ENCODE measurements around the gene LAMC2.

The LAMC2 gene

DNA sequence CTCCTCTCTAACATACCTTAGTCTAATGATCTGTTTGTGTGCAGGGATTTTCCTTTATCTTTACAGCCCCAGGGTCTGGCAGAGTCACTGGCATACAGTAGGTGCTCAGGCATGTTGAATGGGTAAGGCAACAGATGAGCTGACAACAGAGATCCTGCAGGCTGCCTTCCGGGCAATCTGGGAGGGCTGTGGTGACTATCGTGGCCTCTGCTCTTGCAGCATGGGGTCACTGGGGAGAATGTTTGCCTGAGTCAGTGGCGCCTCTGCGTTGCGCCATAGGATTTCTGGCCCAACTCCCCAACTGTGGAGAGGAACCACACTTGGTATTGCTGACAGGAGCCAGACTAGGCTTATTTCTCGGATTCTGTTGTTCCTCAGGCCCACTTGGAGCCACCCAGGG, 93.8 kb downstream of the LAMC2 start:
- TF ChIP-seq Cebpa-rat (IDR thresholded peaks at IDR 0.05), result peak in 4 of 11 experiments; percentile 14 to 68 (median 37); a peak in 3 of 22 replicates
- H3K27ac ChIP-seq, result peak overlapping the region; percentile 28 to 78 (median 60); a peak in 18 of 22 replicates

DNA sequence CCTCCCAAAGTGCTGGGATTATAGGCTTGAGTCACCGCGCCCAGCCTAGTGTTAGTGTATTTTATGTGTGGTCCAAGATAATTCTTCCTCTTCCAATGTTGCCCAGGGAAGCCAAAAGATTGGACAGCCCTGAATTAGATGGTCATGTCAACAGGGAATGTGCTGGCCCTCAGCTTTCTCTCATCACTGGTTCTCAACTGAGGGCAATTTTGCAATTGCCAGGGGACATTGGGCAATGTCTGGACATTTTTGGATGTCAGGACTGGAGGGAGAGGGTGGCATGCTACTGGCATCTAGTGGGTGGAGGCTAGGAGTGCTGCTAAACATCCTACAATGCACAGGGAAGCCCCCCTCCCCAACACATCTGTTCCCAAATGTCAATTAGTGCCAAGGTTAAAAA, 95.0 kb downstream of the LAMC2 start:
- no peaks in the 10 kb centered on the region for H3K36me3 ChIP-seq
- H3K9me3 ChIP-seq (replicated peaks in 1 of 11), result no peaks in the 10 kb centered on the region
- TF ChIP-seq Cebpa-rat (IDR thresholded peaks at IDR 0.05), result peak in 3 of 11 experiments; percentile 19 to 55 (median 53); a peak in 4 of 22 replicates
- H3K9ac ChIP-seq, result no peak overlapping the region
- no peaks in the 10 kb centered on the region for H3K27me3 ChIP-seq
- H3K4me1 ChIP-seq, result peaks cover 29 to 54% (median 41%) of the 10 kb centered on the region in 10 experiments
- no peaks in the 10 kb centered on the region; a peak in 1 of 22 replicates for H4K20me1 ChIP-seq
- peak overlapping the region in 2 of 11 experiments; percentile 9 to 15; a peak in 3 of 22 replicates for H3K4me2 ChIP-seq
- H3K27ac ChIP-seq, result peak overlapping the region in 1 of 11 experiments; percentile 76; a peak in 1 of 22 replicates
- H3K4me3 ChIP-seq, result no peak overlapping the region

More for the DNA sequence above, 93.8 kb downstream of the LAMC2 start:
- H3K4me2 ChIP-seq, result peak overlapping the region; percentile 53 to 81 (median 67); a peak in 18 of 22 replicates
- H3K9ac ChIP-seq, result peak overlapping the region in 5 of 11 experiments; percentile 13 to 58 (median 39); a peak in 4 of 22 replicates
- no peaks in the 10 kb centered on the region for H3K9me3 ChIP-seq (replicated peaks in 1 of 11)
- H3K4me1 ChIP-seq, result peaks cover 31 to 54% (median 41%) of the 10 kb centered on the region in 10 experiments
- H3K27me3 ChIP-seq, result no peaks in the 10 kb centered on the region
- H3K4me3 ChIP-seq, result no peak overlapping the region
- H3K36me3 ChIP-seq, result no peaks in the 10 kb centered on the region
- no peaks in the 10 kb centered on the region; a peak in 1 of 22 replicates for H4K20me1 ChIP-seq

DNA sequence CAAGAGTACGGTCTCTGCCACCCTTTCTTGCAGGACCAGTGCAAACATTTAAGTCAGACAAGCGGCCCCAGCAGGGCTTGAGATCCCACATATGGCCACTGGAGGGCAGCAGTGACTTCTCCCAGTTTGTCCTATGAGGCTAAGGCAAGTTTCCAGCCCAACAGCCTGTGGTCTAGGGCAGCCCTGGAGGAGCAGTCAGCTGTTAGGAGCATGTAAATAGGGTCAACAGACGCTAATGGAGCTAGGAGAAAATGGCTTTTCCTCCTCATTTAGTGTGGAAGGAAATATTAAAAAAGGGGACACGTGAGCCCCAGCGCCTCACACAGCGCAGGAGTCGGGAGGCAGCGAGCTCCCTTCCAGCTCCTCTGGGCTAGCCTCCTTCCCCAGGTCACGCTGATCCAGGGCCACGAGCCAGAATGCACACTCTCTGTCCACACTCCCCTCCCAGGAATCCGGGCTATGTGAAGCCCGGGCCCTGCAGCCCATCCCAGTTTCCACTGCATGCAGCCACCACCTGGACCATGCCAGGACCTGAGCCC, 95.6 kb downstream of the LAMC2 start:
- H3K9me3 ChIP-seq (replicated peaks in 1 of 11), result no peaks in the 10 kb centered on the region
- no peak overlapping the region for H3K9ac ChIP-seq
- no peak overlapping the region for H3K4me3 ChIP-seq
- no peaks in the 10 kb centered on the region for H3K36me3 ChIP-seq
- H3K27me3 ChIP-seq, result no peaks in the 10 kb centered on the region
- no peak for TF ChIP-seq Cebpa-rat (IDR thresholded peaks at IDR 0.05)
- H4K20me1 ChIP-seq, result no peaks in the 10 kb centered on the region; a peak in 1 of 22 replicates
- no peak overlapping the region for H3K27ac ChIP-seq
- H3K4me2 ChIP-seq, result peak overlapping the region in 1 of 11 experiments; percentile 15; a peak in 1 of 22 replicates
- peaks cover 23 to 48% (median 36%) of the 10 kb centered on the region in 10 experiments for H3K4me1 ChIP-seq

DNA sequence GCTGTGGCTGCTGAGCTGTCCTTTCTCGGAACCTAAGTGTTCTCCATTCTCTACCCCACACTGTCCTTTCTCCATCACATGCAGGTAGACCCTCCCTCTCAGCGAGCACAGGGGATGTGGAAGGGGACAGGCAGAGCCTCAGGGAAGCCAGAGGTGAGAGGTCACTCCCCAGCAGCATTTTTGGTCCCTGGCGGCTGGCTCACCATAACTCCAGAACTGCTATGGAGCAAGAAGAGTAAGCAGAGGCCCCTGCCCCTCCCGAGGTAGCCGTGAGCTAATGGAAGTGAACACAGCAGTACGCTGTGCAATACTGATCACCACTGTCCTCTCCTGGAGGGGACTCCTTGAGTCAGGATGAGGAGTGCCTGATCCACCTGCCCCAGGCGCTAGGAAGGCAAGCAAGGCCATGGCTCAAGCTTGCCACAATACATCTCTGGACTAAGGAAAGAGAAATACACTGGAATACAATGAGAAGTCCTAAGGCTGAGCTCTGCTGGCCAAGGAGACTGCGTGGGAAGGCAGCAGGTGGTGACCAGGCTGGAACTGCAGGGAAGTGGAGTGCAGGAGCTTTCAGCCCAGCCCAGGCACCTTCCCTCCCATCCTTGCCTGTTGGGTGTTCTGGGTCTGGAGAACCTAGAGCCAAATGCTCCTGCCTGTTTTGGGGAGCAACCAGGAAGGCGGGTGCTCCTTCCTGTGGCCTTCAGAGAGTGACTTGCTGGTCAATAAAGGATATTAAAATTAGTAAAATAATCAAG, 96.2 kb downstream of the LAMC2 start:
- no peak overlapping the region for H3K27ac ChIP-seq
- H4K20me1 ChIP-seq, result no peaks in the 10 kb centered on the region; a peak in 1 of 22 replicates
- H3K4me2 ChIP-seq, result no peak overlapping the region
- peaks cover 19 to 45% (median 33%) of the 10 kb centered on the region in 10 experiments for H3K4me1 ChIP-seq
- H3K4me3 ChIP-seq, result no peak overlapping the region
- no peaks in the 10 kb centered on the region for H3K36me3 ChIP-seq
- H3K9ac ChIP-seq, result no peak overlapping the region
- H3K27me3 ChIP-seq, result no peaks in the 10 kb centered on the region
- TF ChIP-seq Cebpa-rat (IDR thresholded peaks at IDR 0.05), result no peak
- no peaks in the 10 kb centered on the region for H3K9me3 ChIP-seq (replicated peaks in 1 of 11)

DNA sequence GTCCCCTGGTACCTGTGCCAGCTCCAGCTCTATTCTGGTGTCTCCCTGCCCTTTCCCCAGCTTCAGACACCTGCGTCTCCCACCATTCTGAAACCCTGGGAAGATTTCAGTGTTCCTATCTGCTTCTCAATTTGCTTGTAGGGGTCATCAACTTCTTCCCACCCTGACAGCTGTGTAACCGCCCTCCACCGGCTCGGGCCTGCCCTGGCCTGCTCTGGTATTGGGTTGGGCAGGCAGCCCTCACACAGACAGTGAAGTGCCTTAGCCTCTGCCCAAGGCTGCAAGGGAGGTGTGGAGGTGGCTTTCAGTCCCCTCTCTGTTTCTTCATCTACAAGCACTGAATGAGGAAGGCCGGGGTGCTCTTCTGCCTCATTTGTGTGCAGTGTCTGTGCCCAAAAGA, 97.2 kb downstream of the LAMC2 start:
- Histone ChIP-seq H4K20me1 (no peaks in the 10 kb centered on the region; a peak in 1 of 22 replicates), H3K4me1 (peaks cover 18 to 36% (median 26%) of the 10 kb centered on the region in 10 experiments), H3K4me2 (no peak overlapping the region), H3K9ac (0 out of 22 replicates have a peak overlapping the region, but pooled peaks of 1 of the 11 experiments have one; percentile 39), H3K9me3 (replicated peaks in 1 of 11) (no peaks in the 10 kb centered on the region), H3K4me3 (no peak overlapping the region), H3K27me3 (no peaks in the 10 kb centered on the region), H3K27ac (no peak overlapping the region), H3K36me3 (no peaks in the 10 kb centered on the region)
- TF ChIP-seq Cebpa-rat (IDR thresholded peaks at IDR 0.05), result no peak

DNA sequence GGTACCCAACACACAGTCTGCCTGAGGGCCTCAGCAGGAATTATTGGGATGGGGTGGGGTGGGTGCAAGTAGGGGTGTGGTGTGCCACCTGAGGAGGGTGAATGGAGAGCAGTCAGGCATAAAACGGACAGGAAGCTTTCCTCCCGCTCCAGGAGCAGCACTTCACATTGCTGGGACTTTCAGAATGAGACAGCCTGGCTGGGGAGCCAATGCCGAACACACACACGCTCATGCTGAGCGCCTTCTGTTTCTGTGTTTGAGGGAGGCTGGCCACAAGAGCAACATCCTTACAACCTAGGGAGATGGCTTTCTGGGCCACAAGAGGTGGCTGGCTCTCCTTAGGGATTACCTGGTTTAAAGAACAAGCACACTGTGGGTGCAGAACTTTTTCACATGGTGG, 98.0 kb downstream of the LAMC2 start:
- Histone ChIP-seq H3K4me2 (no peak overlapping the region), H3K27me3 (no peaks in the 10 kb centered on the region), H3K36me3 (no peaks in the 10 kb centered on the region), H3K4me3 (no peak overlapping the region), H3K27ac (no peak overlapping the region), H3K4me1 (peaks cover 10 to 28% (median 18%) of the 10 kb centered on the region in 10 experiments), H4K20me1 (no peaks in the 10 kb centered on the region; a peak in 1 of 22 replicates), H3K9ac (no peak overlapping the region), H3K9me3 (replicated peaks in 1 of 11) (no peaks in the 10 kb centered on the region)
- TF ChIP-seq Cebpa-rat (IDR thresholded peaks at IDR 0.05), result no peak

DNA sequence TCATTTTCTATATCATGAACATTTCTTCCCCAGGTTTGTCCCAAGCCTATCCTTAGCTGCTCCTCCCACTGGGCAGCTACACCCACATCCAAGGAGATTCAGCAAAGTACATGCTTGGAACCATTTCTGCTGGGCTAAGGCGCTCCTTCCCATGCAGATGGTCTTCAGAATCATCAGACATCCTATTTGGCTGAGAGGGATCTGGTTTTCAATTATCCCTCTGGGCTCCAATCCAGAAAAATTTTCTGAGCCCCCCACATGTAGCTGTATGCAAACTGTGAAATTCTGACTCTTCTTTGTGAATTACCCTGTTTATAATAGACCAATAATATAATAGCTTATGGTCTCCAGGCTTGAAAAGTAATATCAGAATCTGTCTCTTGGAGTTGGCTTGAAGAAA, 99.2 kb downstream of the LAMC2 start:
- Histone ChIP-seq H3K36me3 (no peaks in the 10 kb centered on the region), H3K9me3 (replicated peaks in 1 of 11) (no peaks in the 10 kb centered on the region), H3K27ac (no peak overlapping the region), H3K4me2 (no peak overlapping the region), H3K9ac (no peak overlapping the region), H3K27me3 (no peaks in the 10 kb centered on the region), H3K4me1 (peaks cover 0 to 16% (median 8%) of the 10 kb centered on the region in 10 experiments; a peak in 18 of 20 replicates), H4K20me1 (no peaks in the 10 kb centered on the region; a peak in 1 of 22 replicates), H3K4me3 (no peak overlapping the region)
- TF ChIP-seq Cebpa-rat (IDR thresholded peaks at IDR 0.05), result no peak

DNA sequence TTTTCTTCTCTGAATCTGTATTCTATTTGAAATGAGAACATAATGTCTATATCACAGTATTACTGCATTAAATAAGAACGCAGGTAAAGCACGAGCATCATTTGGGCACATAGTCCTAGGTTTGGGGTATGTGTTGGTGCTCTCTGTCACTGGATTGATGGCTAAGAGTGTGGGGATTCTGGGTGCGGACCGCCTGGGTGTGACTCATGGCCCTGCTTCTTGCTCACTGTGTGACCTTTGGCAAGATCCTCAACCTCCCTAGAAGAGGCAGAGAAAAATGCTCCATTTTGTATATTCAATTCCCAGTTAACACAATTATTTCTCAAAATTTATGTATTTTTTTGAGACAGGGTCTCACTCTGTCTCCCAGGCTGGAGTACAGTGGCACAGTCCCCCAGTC, 99.7 kb downstream of the LAMC2 start:
- no peak overlapping the region for H3K4me3 ChIP-seq
- H3K9ac ChIP-seq, result no peak overlapping the region
- H3K36me3 ChIP-seq, result no peaks in the 10 kb centered on the region
- no peaks in the 10 kb centered on the region for H3K27me3 ChIP-seq
- no peak overlapping the region for H3K27ac ChIP-seq
- no peak for TF ChIP-seq Cebpa-rat (IDR thresholded peaks at IDR 0.05)
- H4K20me1 ChIP-seq, result no peaks in the 10 kb centered on the region; a peak in 1 of 22 replicates
- H3K4me1 ChIP-seq, result peaks cover 0 to 13% (median 6%) of the 10 kb centered on the region in 10 experiments; a peak in 13 of 20 replicates
- no peak overlapping the region for H3K4me2 ChIP-seq
- no peaks in the 10 kb centered on the region for H3K9me3 ChIP-seq (replicated peaks in 1 of 11)

DNA sequence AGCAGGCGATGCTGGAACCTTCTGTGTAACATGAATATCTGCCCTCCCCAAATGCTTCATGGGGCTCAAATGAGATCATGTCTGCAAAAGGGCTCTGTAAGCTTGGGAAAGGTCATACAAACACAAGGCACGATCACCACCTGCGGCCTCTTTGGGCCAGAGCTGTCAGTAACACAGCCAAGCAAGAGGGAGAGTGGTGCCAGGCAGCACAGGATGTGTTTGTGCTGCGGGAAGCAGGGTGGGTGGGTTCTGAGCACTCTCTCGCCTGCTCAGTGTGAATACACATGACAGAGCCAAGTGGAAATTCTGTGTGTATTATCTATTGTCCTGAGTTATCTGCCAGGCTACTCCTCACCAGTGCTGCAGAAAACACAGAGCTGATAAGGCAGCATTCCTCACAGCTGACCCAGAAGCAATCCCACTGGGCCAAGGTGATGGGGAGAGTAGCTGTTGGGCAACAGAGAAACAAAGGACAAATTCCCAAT, 101.2 kb downstream of the LAMC2 start:
- Histone ChIP-seq H3K4me1 (peaks cover 0 to 4% (median 0%) of the 10 kb centered on the region in 10 experiments; a peak in 2 of 20 replicates), H3K9me3 (replicated peaks in 1 of 11) (no peaks in the 10 kb centered on the region), H3K27me3 (no peaks in the 10 kb centered on the region), H3K4me2 (no peak overlapping the region), H3K36me3 (no peaks in the 10 kb centered on the region), H3K27ac (no peak overlapping the region), H3K4me3 (no peak overlapping the region), H4K20me1 (no peaks in the 10 kb centered on the region), H3K9ac (no peak overlapping the region)
- TF ChIP-seq Cebpa-rat (IDR thresholded peaks at IDR 0.05), result no peak
